DOHH2 (cell line): Measurements from ENCODE around the gene HTRA3.

Source experiments
- CTCF ChIP-seq: fragments of 200-600 bp; sonication (generic); IDR thresholded peaks from one replicate; pipeline ENCODE4 v1.5.1; 2014; ENCODE audit warnings: antibody characterized with exemption, mild to moderate bottlenecking, low read depth, low read length; ENCODE audit not compliant: poor library complexity, severe bottlenecking
- EZH2phosphoT487 ChIP-seq: fragments of 200-600 bp; sonication (generic); IDR thresholded peaks from 2 replicates; pipeline ENCODE4 v1.6.1; 2017; ENCODE audit warnings: borderline replicate concordance, mild to moderate bottlenecking, antibody characterized with exemption, low read length, moderate library complexity, mixed read lengths

- TF ChIP-seq CTCF, result no peak
- no peak for TF ChIP-seq EZH2phosphoT487
Observed at GRCh38 chr4:8335848-8336247, 66.3 kb downstream of the HTRA3 start.
